Loucy (cell line): ENCODE measurements around the gene AP1B1.
A peak's percentile ranks its signal among the peaks of the same experiment; 100 is the strongest.

Source experiments
- H2AFZ ChIP-seq: fragments of 200-600 bp; sonication (generic); 2 replicates; pipeline ENCODE4 v1.6.0; 2016; ENCODE audit warnings: antibody characterized with exemption, mild to moderate bottlenecking, low read length, moderate library complexity
- H3F3A ChIP-seq: fragments of 200-600 bp; 2 replicates; pipeline ENCODE4 v1.6.0; 2016; ENCODE audit warnings: antibody characterized with exemption, low read depth, mild to moderate bottlenecking
- H3K27me3 ChIP-seq: fragments of 200-600 bp; sonication (generic); 2 replicates; pipeline ENCODE4 v1.6.1; 2014; ENCODE audit warnings: low read length, mild to moderate bottlenecking; ENCODE audit not compliant: insufficient read depth, poor library complexity, severe bottlenecking
- H3K36me3 ChIP-seq: fragments of 200-600 bp; sonication (generic); 2 replicates; pipeline ENCODE4 v1.6.1; 2016; ENCODE audit warnings: low read length; ENCODE audit not compliant: insufficient read depth
- H3K4me1 ChIP-seq: fragments of 200-600 bp; sonication (generic); 2 replicates; pipeline ENCODE4 v1.5.1; 2014; ENCODE audit warnings: low read length, mild to moderate bottlenecking; ENCODE audit not compliant: insufficient read depth, poor library complexity, severe bottlenecking
- H3K4me2 ChIP-seq: fragments of 200-600 bp; sonication (generic); 2 replicates; pipeline ENCODE4 v1.6.0; 2014; ENCODE audit warnings: antibody characterized with exemption, low read length, low read depth, mild to moderate bottlenecking; ENCODE audit not compliant: poor library complexity, severe bottlenecking
- H3K4me3 ChIP-seq: fragments of 200-600 bp; sonication (generic); 2 replicates; pipeline ENCODE4 v1.5.1; 2014; ENCODE audit warnings: low read length, mild to moderate bottlenecking, mixed read lengths; ENCODE audit not compliant: poor library complexity, severe bottlenecking
- H3K79me2 ChIP-seq: fragments of 200-600 bp; sonication (generic); 2 replicates; pipeline ENCODE4 v1.6.1; 2014; ENCODE audit warnings: low read length; ENCODE audit not compliant: insufficient read depth
- H3K9ac ChIP-seq: fragments of 200-600 bp; sonication (generic); 2 replicates; pipeline ENCODE4 v1.6.0; 2014; ENCODE audit warnings: mild to moderate bottlenecking, low read depth, low read length, moderate library complexity; ENCODE audit not compliant: poor library complexity, severe bottlenecking
- H3K9me2 ChIP-seq: fragments of 200-600 bp; sonication (generic); replicated peaks from 2 replicates; pipeline ENCODE4 v1.6.1; 2016; ENCODE audit warnings: low read depth, low read length, mixed read lengths
- H3K9me3 ChIP-seq: fragments of 200-600 bp; sonication (generic); 2 replicates; pipeline ENCODE4 v1.6.1; 2014; ENCODE audit warnings: mild to moderate bottlenecking, antibody characterized with exemption, low read length, low read depth; ENCODE audit not compliant: insufficient read depth
- H4K20me1 ChIP-seq: fragments of 200-600 bp; sonication (generic); 2 replicates; pipeline ENCODE4 v1.6.0; 2014; ENCODE audit warnings: antibody characterized with exemption, low read length, mild to moderate bottlenecking; ENCODE audit not compliant: insufficient read depth, poor library complexity, severe bottlenecking
- CTCF ChIP-seq: fragments of 200-600 bp; sonication (generic); conservative IDR thresholded peaks from 2 replicates; pipeline ENCODE4 v1.5.1; 2014; ENCODE audit warnings: mild to moderate bottlenecking, antibody characterized with exemption, low read length
- EZH2phosphoT487 ChIP-seq: fragments of 200-600 bp; IDR thresholded peaks from 2 replicates; pipeline ENCODE4 v1.6.1; 2018; ENCODE audit warnings: antibody characterized with exemption, mild to moderate bottlenecking, moderate library complexity, borderline replicate concordance

The AP1B1 gene

GRCh38 chr22:29325356-29325755 lies 63.0 kb downstream of the AP1B1 start:
- Histone ChIP-seq H3K9me2 (no peaks in the 10 kb centered on the region), H3K4me1 (no peaks in the 10 kb centered on the region), H3K27me3 (no peaks in the 10 kb centered on the region), H3K9me3 (no peaks in the 10 kb centered on the region), H4K20me1 (no peaks in the 10 kb centered on the region), H3K9ac (no peak overlapping the region), H3K79me2 (no peaks in the 10 kb centered on the region), H3K4me3 (no peak overlapping the region), H2AFZ (no peak overlapping the region), H3F3A (no peaks in the 10 kb centered on the region), H3K4me2 (no peak overlapping the region), H3K36me3 (peaks cover 40% of the 10 kb centered on the region; the same call in 1 of the 2 replicates)
- no peak for TF ChIP-seq EZH2phosphoT487
- no peak for TF ChIP-seq CTCF

GRCh38 chr22:29323641-29324040 lies 64.7 kb downstream of the AP1B1 start:
- peaks cover 26% of the 10 kb centered on the region; the same call in 1 of the 2 replicates for H3K36me3 ChIP-seq

GRCh38 chr22:29320546-29320945 lies 67.8 kb downstream of the AP1B1 start:
- Histone ChIP-seq H3F3A (no peaks in the 10 kb centered on the region), H3K79me2 (no peaks in the 10 kb centered on the region), H3K27me3 (no peaks in the 10 kb centered on the region), H2AFZ (no peak overlapping the region), H3K36me3 (no peaks in the 10 kb centered on the region), H3K9me2 (no peaks in the 10 kb centered on the region), H3K4me1 (no peaks in the 10 kb centered on the region), H3K4me3 (no peak overlapping the region), H3K9me3 (no peaks in the 10 kb centered on the region), H3K9ac (no peak overlapping the region), H4K20me1 (no peaks in the 10 kb centered on the region), H3K4me2 (no peak overlapping the region)
- peak; percentile 44 for TF ChIP-seq CTCF
- TF ChIP-seq EZH2phosphoT487 = no peak

More at GRCh38 chr22:29323641-29324040, 64.7 kb downstream of the AP1B1 start:
- Histone ChIP-seq H3F3A (no peaks in the 10 kb centered on the region), H3K79me2 (no peaks in the 10 kb centered on the region), H3K27me3 (no peaks in the 10 kb centered on the region), H3K9ac (no peak overlapping the region), H3K9me2 (no peaks in the 10 kb centered on the region), H3K9me3 (no peaks in the 10 kb centered on the region), H4K20me1 (no peaks in the 10 kb centered on the region), H3K4me2 (no peak overlapping the region), H3K4me3 (no peak overlapping the region), H3K4me1 (no peaks in the 10 kb centered on the region), H2AFZ (no peak overlapping the region)
- TF ChIP-seq CTCF (no peak), EZH2phosphoT487 (no peak)
